ENCODE data around the gene EEF2KMT.
"Not testable (repeated sequence)": the region's sequence is repeated elsewhere in the genome, so short reads cannot be mapped to it uniquely, and the experiment has no call there.

EEF2KMT gene

DNA sequence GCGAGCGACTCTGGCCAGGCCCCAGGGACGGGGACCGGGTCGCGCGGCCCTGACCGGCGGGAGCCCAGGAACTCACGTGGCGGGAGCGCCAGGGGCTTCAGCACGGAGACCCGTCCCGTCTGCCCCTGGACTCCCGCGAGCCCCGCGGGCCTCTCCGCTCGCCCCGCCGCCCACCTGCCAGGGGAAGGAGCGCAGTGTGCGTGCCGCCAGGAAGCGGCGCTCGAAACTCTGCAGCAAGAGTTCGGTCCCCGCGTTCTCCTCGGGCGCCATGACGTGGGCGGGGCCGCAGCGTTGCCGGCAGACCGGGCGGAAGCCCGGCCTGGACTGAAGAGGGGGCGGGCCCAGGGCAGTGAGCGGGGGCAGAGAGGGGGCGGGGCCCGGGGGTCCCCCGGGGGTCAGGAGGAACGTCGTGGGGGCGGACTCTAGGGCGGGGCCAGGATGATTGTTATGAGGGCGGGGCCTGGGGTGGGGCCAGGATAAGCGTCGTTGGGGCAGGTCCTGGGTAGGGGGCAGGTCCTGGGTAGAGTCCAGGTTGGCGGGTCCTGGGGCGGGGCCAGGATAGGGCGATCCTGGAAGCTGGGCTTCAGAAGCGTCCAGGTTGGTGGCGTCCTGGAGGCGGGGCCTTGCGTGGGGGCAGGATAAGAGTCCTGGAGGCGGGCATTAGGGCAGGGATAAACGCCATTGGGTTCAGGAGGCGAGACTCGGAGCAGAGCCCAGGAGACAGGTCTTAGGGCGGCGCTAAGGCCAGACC, at the start of gene EEF2KMT:
Gene EEF2KMT (minus strand): TSS at position 326 of the 751 bp plus-strand sequence. CDS start 56 bp downstream, at position 270.
- peak; percentile 97 to 100 for DNase-seq

DNA sequence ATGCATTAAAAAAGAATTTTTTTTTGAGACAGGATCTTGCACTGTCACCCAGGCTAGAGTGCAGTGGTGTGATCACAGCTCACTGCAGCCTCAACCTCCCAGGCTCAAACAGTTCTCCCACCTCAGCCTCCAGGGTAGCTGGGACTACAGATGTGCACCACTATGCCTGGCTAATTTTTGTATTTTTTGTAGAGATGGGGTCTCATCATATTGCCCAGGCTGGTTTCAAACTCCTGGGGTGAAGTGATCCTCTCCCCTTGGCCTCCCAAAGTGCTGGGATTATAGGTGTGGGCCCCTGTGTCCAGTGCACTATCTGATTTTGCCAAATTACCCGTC, 47.0 kb upstream of the EEF2KMT start:
- DNase-seq, result not testable (repeated sequence)

DNA sequence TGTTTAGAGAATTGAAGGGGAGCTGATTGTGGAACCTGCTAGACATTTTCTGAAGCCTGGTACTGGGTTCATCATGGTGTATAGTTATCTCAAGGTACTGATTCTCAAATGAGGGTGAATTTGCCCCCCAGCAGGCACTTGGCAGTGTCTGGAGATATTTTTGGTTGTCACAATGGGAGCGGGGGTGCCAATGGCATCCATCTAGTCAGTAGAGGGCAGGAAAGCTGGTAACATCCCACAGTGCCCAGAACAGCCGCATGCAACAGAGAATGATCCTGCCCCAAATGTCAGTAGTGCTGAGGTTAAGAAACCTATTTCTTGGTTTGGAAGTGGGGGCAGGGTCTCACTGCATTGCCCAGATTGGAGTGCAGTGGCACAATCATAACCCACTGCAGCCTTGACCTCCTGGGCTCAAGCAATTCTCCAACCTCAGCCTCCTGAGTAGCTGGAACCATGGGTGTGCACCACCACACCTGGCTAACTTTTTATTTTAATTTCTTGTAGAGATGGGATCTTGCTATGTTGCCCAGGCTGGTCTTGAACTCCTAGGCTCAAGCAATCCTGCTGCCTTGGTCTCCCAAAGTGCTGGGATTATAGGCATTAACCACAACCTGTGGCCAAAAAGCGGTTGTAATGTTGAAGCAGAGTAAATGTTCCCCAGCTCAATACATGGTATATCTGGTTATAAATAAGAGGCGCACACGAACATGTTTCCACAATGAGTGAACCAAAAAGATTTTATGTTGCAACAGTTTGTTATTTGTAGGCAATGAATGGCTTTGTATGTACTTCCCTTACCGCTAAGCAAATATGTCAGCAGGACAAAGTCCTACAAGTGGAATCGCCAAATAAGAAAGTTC, 46.4 kb upstream of the EEF2KMT start:
- no peak for DNase-seq

DNA sequence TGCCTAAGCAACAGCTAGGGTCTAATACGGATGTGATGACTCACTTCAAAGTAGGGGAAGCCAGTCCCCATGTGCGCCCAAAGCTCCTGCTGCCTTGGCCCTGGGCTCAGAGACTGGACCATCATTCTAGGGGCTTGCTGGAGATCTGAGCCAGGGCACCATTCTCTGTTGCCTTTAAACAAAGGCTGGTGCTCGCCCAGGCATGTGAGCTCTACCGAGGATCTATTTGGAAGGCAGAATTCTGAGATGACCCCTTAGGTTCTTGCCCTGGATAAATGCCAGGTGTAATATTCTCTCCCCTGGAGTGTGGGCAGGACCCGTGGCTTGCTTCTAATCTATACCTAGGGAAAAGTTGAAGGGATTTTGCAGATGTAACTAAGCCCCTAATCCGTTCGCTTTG, 42.6 kb upstream of the EEF2KMT start:
- not testable (repeated sequence) for DNase-seq

GRCh38 chr16:5134739-5135452, 37.3 kb upstream of the EEF2KMT start:
- DNase-seq, result not testable (repeated sequence)

DNA sequence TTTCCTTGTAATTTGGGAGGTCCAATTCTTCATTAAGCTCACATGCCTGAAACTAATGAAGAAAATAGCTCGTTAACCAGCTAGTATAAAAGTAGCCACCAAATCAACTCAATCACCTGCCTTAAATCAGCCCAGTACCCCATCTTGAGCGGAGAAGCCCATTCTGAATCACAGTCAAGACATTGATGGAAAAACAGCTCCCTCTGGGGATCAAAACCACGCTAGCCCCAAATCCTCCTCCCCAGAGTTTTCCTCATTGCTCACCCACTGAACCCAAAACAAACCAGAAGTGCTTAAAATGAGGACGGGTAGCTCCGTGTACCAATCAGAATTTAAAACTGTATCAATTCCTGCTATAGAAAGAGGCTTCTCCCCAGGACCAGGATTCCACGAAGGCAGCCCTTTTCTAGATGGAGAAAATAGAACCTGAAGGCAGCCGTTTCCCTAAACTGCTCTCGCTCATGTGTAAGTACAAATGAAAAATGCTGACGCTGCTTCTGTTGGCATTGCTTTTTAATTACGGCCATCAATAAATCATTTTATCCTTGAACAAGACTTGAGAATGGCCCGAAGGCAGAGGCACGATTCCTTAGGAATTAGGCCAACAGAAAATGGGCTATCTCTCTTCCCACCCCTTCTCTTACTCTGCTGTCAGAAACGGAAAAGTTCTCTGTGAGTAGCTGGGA, 35.5 kb upstream of the EEF2KMT start:
- not testable (repeated sequence) for DNase-seq

GRCh38 chr16:5131467-5132004, 33.9 kb upstream of the EEF2KMT start:
- not testable (repeated sequence) for DNase-seq

DNA sequence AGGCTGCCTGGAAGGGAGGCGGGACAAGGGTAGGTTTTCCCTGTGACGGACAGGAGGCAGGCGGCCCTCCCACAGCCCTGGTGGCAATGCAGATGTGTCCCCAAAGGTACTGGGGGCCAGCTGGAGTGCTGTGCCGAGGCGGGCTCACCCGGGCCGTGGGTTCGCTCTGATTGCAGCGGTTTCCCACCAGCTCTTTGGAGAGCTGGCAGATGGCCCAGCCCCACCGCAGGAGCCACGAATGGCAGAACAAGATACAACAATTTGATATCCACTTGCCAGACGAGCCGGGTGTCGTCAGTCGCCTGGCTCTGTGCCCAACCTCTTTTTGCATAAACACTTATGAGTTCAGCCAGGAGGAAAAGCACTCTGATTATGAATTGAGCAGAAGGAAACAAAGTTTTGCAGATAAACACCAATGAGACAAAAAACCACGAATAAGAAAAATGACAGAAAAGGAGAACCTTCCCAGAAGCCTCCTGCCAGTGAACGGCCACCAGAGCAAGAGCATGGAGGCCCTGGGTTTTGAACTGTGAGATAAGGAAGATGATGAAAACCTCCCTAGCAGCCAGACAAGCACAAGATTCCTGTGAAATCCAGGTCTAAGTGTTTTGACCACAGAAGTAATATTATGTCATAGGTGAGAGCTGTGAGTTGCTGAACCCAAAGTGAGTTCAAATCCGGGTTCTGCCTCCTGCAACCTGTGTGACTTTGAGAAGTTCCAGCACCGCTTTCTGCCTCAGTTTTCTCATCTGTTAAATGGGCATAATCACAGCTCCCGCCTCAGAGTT, 19.9 kb upstream of the EEF2KMT start:
- peak; percentile 2 to 57 for DNase-seq

- DNase-seq, result not testable (repeated sequence)
Observed at GRCh38 chr16:5116780-5117295, 19.2 kb upstream of the EEF2KMT start.

DNA sequence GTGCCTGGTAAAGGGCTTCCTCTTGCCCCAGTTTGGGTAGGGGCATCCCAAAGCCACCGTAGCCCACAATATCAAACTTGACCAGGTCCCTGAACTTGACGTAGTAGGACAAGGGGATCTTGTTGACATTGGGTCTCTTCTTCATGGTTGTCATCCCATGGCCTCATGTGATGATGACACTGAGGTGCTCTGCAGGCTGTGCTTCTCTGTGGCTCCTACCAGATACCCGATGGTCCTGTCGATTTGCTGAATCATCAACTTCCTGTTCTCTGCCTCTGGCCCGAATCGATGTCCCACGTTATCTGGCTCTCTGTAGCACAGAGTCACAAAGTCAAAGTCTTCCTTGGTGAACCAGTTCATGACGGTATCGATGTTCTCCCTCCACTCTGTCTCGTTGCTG, 13.3 kb upstream of the EEF2KMT start:
- not testable (repeated sequence) for DNase-seq

GRCh38 chr16:5108505-5109158, 11.0 kb upstream of the EEF2KMT start:
- DNase-seq, result no peak

DNA sequence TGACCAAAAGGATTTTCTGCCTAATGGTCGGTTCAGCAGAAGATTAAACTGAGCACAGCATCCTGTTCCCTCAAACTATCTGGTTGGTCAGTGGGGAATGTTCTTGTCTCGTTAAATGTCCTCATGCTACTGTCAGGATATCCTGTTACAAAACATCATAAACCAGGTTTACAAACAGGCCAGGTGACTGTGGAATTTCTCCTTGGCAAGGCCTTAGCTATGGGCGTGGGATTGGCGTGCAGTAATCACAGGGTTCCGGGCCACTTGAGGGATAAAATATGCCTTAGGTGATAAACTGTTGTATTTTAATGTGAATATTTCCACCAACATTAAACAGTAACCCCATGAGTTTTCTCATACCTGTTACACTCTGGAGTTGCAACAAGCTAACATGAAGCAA, 7.4 kb upstream of the EEF2KMT start:
- not testable (repeated sequence) for DNase-seq

- DNase-seq, result not testable (repeated sequence)
Observed at GRCh38 chr16:5103296-5104032, 5.9 kb upstream of the EEF2KMT start.

DNA sequence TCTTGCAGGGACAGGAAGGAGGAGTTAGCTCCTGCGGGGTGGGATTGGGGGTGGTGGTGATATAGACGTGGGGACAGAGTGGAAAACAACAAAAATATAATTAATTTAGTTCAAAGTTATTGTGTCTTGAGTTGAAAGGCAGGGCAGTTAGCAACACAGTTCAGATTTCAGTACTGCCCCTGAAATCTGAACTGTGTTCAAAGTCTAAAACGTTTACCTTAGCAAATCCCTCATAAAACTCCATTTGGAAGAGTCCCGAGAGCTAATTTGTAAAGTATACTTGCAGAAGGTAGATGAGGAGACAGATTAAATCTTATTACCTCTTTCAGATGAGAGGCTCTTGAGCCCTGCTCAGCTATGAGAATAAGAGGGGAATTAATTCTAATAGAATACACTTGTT, 1.6 kb upstream of the EEF2KMT start:
- DNase-seq, result not testable (repeated sequence)

GRCh38 chr16:5098221-5099159, 895 bp upstream of the EEF2KMT start:
- DNase-seq, result peak; percentile 6 to 67

DNA sequence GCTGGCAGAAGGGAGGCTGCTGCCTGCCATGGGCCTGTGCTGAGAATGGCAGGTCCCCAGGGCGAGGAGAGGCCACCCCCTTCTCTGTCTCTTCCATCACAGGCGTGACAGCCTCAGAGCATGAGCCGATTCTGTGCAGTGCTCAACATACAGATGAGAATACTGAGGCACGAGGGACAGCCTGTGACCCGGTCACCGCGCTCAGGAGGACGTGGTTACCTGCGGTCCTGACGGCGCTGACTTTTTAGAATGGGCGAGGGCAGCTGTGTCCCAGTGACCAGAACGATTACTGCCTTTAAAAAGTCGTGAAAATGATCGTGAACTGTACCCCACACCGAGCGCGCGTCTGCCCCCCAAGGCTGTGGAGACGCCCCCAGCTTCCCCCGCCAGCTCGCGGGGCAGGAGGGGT, 530 bp downstream of the EEF2KMT start:
- DNase-seq, result peak in 1 of 2 experiments; percentile 25

DNA sequence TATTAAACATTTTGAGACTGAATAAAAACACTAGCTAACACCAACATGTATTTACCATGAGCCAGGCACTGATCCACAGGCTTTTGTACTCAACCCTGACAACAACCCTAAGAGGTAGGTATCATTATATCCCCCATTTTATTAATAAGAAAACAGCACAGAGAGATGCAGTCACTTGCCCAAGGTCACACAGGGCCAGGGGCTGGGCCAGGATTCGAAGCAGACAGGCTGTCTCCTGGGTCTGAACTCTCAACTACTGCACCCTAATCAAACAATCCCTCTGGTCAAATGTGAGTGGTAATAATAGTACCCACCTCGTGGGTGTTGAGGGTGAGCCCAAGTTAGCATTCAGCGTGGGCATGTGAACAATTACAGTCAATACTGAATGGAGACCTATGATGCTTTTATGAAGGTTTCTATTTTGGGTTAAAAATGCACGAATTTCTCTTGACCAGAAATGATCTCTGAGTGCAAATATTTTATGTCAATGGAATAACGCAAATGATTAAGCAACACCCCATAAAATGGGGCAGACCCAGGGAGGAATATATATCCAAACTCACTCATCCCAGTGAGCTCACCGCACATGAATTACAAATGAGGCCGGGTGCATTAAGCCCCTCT, 1.0 kb downstream of the EEF2KMT start:
- not testable (repeated sequence) for DNase-seq

- DNase-seq, result not testable (repeated sequence)
Observed at GRCh38 chr16:5095145-5095830, 2.3 kb downstream of the EEF2KMT start.
